IPS DF 6.9 (cell line): Measurements from ENCODE around the gene PLK4.
"Not testable (repeated sequence)": the region's sequence is repeated elsewhere in the genome, so short reads cannot be mapped to it uniquely, and the experiment has no call there.

Experiments
- DNase-seq: peaks from one replicate; pipeline ENCODE4 v3.0.0-alpha.2; 2013; ENCODE audit warnings: low read depth, low spot score
- H3K27ac ChIP-seq: one replicate; pipeline ENCODE4 v1.5.1; 2013; ENCODE audit warnings: low read length, control low read depth
- H3K27me3 ChIP-seq: 2 replicates; pipeline ENCODE4 v1.6.1; 2013; ENCODE audit warnings: mild to moderate bottlenecking, low read length; ENCODE audit not compliant: control insufficient read depth, insufficient read depth
- H3K36me3 ChIP-seq: 2 replicates; pipeline ENCODE4 v1.6.1; 2013; ENCODE audit warnings: low read length; ENCODE audit not compliant: control insufficient read depth, insufficient read depth
- H3K4me1 ChIP-seq: 2 replicates; pipeline ENCODE4 v1.6.1; 2013; ENCODE audit warnings: low read length; ENCODE audit not compliant: control insufficient read depth, insufficient read depth
- H3K4me3 ChIP-seq: 2 replicates; pipeline ENCODE4 v1.5.1; 2013; ENCODE audit warnings: mild to moderate bottlenecking, low read length
- H3K9me3 ChIP-seq: 2 replicates; pipeline ENCODE4 v1.6.1; 2013; ENCODE audit warnings: low read length, inconsistent platforms; ENCODE audit not compliant: control insufficient read depth, insufficient read depth
- WGBS: extraction: QIAGEN DNeasy Blood & Tissue Kit; methylation state at CpG from one replicate; pipeline ENCODE4 v1.1.7; 2013; ENCODE audit warnings: mixed read lengths, missing lambda C conversion rate; ENCODE audit not compliant: insufficient read length, insufficient coverage; 5-methylcytosine and 5-hydroxymethylcytosine counted together

PLK4 gene

GRCh38 chr4:127899682-127900081 is 19.0 kb downstream of the PLK4 start:
- H3K9me3 ChIP-seq, H3K4me3 ChIP-seq, H3K27ac ChIP-seq, H3K27me3 ChIP-seq, DNase-seq, H3K36me3 ChIP-seq, H3K4me1 ChIP-seq: not testable (repeated sequence)
- no CpG with 5 or more reads among the region's 4 CpGs for WGBS

GRCh38 chr4:127905029-127905428 is 24.3 kb downstream of the PLK4 start:
- WGBS: no CpG with 5 or more reads among the region's 8 CpGs
- no peaks in the 10 kb centered on the region for H3K27me3 ChIP-seq

GRCh38 chr4:127916512-127916911 is 35.8 kb downstream of the PLK4 start:
- Histone ChIP-seq H3K4me3 (no peak overlapping the region), H3K36me3 (peaks cover 2% of the 10 kb centered on the region; the same call in 1 of the 2 replicates), H3K9me3 (no peaks in the 10 kb centered on the region), H3K27me3 (no peaks in the 10 kb centered on the region), H3K27ac (no peak overlapping the region), H3K4me1 (no peaks in the 10 kb centered on the region)
- no CpG with 5 or more reads among the region's 3 CpGs for WGBS
- no peak for DNase-seq

More at GRCh38 chr4:127905029-127905428, 24.3 kb downstream of the PLK4 start:
- DNase-seq: no peak
- Histone ChIP-seq H3K4me1 (no peaks in the 10 kb centered on the region), H3K36me3 (no peaks in the 10 kb centered on the region), H3K4me3 (no peak overlapping the region), H3K27ac (no peak overlapping the region), H3K9me3 (no peaks in the 10 kb centered on the region)

GRCh38 chr4:127917151-127917550 is 36.5 kb downstream of the PLK4 start:
- Histone ChIP-seq H3K27me3 (no peaks in the 10 kb centered on the region), H3K9me3 (no peaks in the 10 kb centered on the region), H3K4me1 (no peaks in the 10 kb centered on the region), H3K27ac (no peak overlapping the region), H3K4me3 (no peak overlapping the region), H3K36me3 (peaks cover 2% of the 10 kb centered on the region; the same call in 1 of the 2 replicates)
- no peak for DNase-seq

GRCh38 chr4:127920521-127920920 is 39.8 kb downstream of the PLK4 start:
- peaks cover 2% of the 10 kb centered on the region; the same call in 1 of the 2 replicates for H3K36me3 ChIP-seq
- WGBS: no CpG with 5 or more reads among the region's 3 CpGs

GRCh38 chr4:127922226-127922625 is 41.5 kb downstream of the PLK4 start:
- Histone ChIP-seq H3K27ac (no peak overlapping the region), H3K4me3 (no peak overlapping the region), H3K4me1 (no peaks in the 10 kb centered on the region), H3K9me3 (no peaks in the 10 kb centered on the region), H3K27me3 (no peaks in the 10 kb centered on the region), H3K36me3 (peaks cover 2% of the 10 kb centered on the region; the same call in 1 of the 2 replicates)
- WGBS: no CpG with 5 or more reads among the region's 2 CpGs
- DNase-seq: no peak

More at GRCh38 chr4:127920521-127920920, 39.8 kb downstream of the PLK4 start:
- Histone ChIP-seq H3K27ac (no peak overlapping the region), H3K9me3 (no peaks in the 10 kb centered on the region), H3K4me3 (no peak overlapping the region), H3K4me1 (no peaks in the 10 kb centered on the region), H3K27me3 (no peaks in the 10 kb centered on the region)
- DNase-seq: no peak

- H3K27ac ChIP-seq, H3K9me3 ChIP-seq, H3K4me1 ChIP-seq, H3K36me3 ChIP-seq, H3K4me3 ChIP-seq, DNase-seq, H3K27me3 ChIP-seq: not testable (repeated sequence)
- WGBS: no CpG with 5 or more reads among the region's 2 CpGs
These were observed 45.0 kb downstream of the PLK4 start for GRCh38 chr4:127925720-127926119.

- Histone ChIP-seq H3K27me3 (no peaks in the 10 kb centered on the region), H3K4me1 (no peaks in the 10 kb centered on the region), H3K9me3 (no peaks in the 10 kb centered on the region), H3K36me3 (no peaks in the 10 kb centered on the region; the same call in 1 of the 2 replicates), H3K4me3 (no peak overlapping the region), H3K27ac (no peak overlapping the region)
- DNase-seq: no peak
- WGBS: no CpG with 5 or more reads among the region's 1 CpG
These were observed 49.5 kb downstream of the PLK4 start for GRCh38 chr4:127930175-127930574.

- H3K9me3 ChIP-seq, H3K4me3 ChIP-seq, H3K27ac ChIP-seq, DNase-seq, H3K4me1 ChIP-seq, H3K36me3 ChIP-seq, H3K27me3 ChIP-seq: not testable (repeated sequence)
- no CpG with 5 or more reads among the region's 6 CpGs for WGBS
These were observed 51.1 kb downstream of the PLK4 start for GRCh38 chr4:127931836-127932235.

GRCh38 chr4:127936974-127937373 is 56.3 kb downstream of the PLK4 start:
- no peaks in the 10 kb centered on the region for H3K9me3 ChIP-seq
- no CpG with 5 or more reads among the region's 1 CpG for WGBS
- H3K36me3 ChIP-seq: no peaks in the 10 kb centered on the region
- no peak overlapping the region for H3K4me3 ChIP-seq
- no peak for DNase-seq
- no peak overlapping the region for H3K27ac ChIP-seq
- H3K4me1 ChIP-seq: no peaks in the 10 kb centered on the region
- H3K27me3 ChIP-seq: no peaks in the 10 kb centered on the region
